ENCODE results near the gene DPP6.
A peak's percentile ranks its signal among the peaks of the same experiment; 100 is the strongest.

DPP6 gene

GRCh38 chr7:154640917-154641316 is 588.7 kb downstream of the DPP6 start:
- DNase-seq = no peak
- TF ChIP-seq POLR2A (IDR thresholded peaks at IDR 0.05; ENCODE audit: low read length) = no peak
- no peak for TF ChIP-seq GATA1 (IDR thresholded peaks at IDR 0.05; ENCODE audit: low read depth, low read length)

GRCh38 chr7:154644366-154644765 is 592.2 kb downstream of the DPP6 start:
- DNase-seq = no peak
- no peak for TF ChIP-seq POLR2A (IDR thresholded peaks at IDR 0.05; ENCODE audit: low read length)
- TF ChIP-seq GATA1 (IDR thresholded peaks at IDR 0.05; ENCODE audit: low read depth, low read length) = no peak

DNA sequence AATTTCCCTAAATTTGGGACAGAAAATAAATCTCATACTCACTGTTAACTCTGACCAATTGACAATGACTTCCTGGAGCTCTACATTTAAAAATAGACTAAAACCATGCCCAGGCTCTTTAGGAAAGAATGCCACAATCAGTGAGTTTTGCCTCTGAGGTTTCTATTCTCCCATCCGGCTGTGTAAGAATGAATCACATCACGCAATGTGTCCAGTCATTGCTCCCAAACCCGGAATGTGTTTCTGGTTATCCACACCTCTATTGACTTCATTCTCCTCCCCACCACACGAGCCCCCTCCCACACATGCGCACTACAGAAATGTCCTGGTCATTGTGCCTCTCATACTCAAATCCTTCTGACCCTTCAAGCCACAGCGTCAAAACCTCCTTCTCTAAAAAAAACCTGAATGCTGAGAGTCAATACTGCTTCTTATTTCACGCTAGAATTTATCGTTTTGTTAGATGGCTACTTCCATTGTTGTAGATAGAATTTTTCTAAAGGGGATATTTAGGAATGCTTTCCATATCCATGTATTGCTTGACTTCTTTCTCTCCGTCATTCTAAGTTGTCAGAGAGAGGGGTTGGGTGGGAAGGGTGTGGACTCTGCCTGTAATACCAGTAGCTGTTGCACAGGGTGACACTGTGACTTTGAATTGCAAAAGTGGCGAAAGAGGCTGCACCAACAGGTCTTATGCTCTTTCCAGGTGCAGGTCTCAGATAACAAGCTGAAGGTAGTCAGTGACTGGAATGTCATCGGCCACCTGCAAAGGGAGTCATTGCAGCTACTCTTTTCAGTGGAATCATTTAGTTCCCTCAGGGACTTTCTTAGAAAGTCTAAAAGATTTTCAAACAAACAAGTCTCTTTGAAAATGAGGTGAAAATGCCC is 594.2 kb downstream of the DPP6 start:
- DNase-seq = no peak
- TF ChIP-seq GATA1 (IDR thresholded peaks at IDR 0.05; ENCODE audit: low read depth, low read length) (no peak), POLR2A (IDR thresholded peaks at IDR 0.05; ENCODE audit: low read length) (no peak)

DNA sequence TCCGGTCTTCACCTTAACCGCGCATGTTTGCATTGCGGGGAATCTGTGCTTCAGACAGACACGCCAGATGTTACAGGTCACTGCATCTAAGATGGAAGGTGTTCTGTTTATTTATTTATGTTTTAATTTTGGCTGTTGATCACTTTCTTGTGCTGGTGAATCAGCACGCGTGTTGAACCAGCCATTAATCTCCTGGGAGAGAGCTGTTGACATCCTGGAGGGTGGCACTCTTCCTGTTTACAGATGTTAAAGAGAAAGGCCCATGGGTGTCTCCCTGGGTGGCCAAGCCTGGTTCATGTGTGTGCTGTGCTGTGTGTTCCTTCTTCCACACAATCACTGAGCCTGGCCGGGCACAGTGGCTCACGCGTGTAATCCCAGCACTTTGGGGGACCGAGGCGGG is 595.4 kb downstream of the DPP6 start:
- no peak for DNase-seq
- TF ChIP-seq GATA1 (IDR thresholded peaks at IDR 0.05; ENCODE audit: low read depth, low read length) (no peak), POLR2A (IDR thresholded peaks at IDR 0.05; ENCODE audit: low read length) (no peak)

- DNase-seq = no peak
- TF ChIP-seq POLR2A (IDR thresholded peaks at IDR 0.05; ENCODE audit: low read length) (no peak), GATA1 (IDR thresholded peaks at IDR 0.05; ENCODE audit: low read depth, low read length) (no peak)
Measured at GRCh38 chr7:154649015-154649414, 596.8 kb downstream of the DPP6 start.

- no peak for TF ChIP-seq POLR2A (IDR thresholded peaks at IDR 0.05; ENCODE audit: low read length)
- no peak for TF ChIP-seq GATA1 (IDR thresholded peaks at IDR 0.05; ENCODE audit: low read depth, low read length)
- DNase-seq = no peak
Measured at GRCh38 chr7:154649434-154649833, 597.2 kb downstream of the DPP6 start.

- TF ChIP-seq GATA1 (IDR thresholded peaks at IDR 0.05; ENCODE audit: low read depth, low read length) = no peak
- no peak for TF ChIP-seq POLR2A (IDR thresholded peaks at IDR 0.05; ENCODE audit: low read length)
Measured at GRCh38 chr7:154650275-154650674, 598.1 kb downstream of the DPP6 start.

GRCh38 chr7:154651501-154651900 is 599.3 kb downstream of the DPP6 start:
- no peak for TF ChIP-seq GATA1 (IDR thresholded peaks at IDR 0.05; ENCODE audit: low read depth, low read length)
- TF ChIP-seq POLR2A (IDR thresholded peaks at IDR 0.05; ENCODE audit: low read length) = no peak
- DNase-seq = no peak

More at GRCh38 chr7:154650275-154650674, 598.1 kb downstream of the DPP6 start:
- no peak for DNase-seq

DNA sequence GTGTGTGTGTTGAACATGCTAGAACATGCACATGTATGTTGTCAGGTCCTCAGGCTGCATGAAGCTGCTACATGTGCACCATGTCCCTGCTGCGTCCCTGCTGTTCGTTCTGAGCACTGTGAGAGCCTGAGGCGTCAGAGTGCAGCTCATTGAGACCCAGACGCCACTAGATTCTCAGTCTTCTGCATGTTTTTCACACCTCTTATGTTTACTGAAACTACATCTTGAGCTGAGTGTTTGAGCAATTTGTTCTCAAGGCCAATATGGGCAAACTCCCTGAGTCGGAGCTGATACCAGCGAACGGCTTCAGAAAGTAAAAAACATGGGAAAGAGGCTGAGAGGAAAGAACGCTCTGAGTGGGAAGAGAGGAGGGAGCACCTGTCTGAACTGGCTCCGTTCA is 600.4 kb downstream of the DPP6 start:
- TF ChIP-seq POLR2A (IDR thresholded peaks at IDR 0.05; ENCODE audit: low read length) (no peak), GATA1 (IDR thresholded peaks at IDR 0.05; ENCODE audit: low read depth, low read length) (no peak)
- no peak for DNase-seq

GRCh38 chr7:154653281-154653680 is 601.1 kb downstream of the DPP6 start:
- DNase-seq = no peak
- TF ChIP-seq POLR2A (IDR thresholded peaks at IDR 0.05; ENCODE audit: low read length) = no peak
- TF ChIP-seq GATA1 (IDR thresholded peaks at IDR 0.05; ENCODE audit: low read depth, low read length) = no peak

DNA sequence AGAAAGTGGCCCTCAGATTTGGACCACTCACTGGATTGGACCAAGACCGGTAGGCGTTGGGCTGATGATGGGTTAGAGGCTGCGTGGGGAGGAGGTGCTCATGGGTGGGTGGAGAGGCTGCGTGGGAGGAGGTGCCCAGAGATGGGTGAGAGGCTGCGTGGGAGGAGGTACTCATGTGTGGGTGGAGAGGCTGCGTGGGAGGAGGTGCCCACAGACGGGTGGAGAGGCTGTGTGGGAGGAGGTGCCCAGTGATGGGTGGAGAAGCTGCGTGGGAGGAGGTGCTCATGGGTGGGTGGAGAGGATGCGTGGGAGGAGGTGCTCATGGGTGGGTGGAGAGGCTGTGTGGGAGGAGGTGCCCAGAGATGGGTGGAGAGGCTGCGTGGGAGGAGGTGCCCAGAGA is 604.4 kb downstream of the DPP6 start:
- no peak for DNase-seq
- no peak for TF ChIP-seq POLR2A (IDR thresholded peaks at IDR 0.05; ENCODE audit: low read length)
- no peak for TF ChIP-seq GATA1 (IDR thresholded peaks at IDR 0.05; ENCODE audit: low read depth, low read length)

DNA sequence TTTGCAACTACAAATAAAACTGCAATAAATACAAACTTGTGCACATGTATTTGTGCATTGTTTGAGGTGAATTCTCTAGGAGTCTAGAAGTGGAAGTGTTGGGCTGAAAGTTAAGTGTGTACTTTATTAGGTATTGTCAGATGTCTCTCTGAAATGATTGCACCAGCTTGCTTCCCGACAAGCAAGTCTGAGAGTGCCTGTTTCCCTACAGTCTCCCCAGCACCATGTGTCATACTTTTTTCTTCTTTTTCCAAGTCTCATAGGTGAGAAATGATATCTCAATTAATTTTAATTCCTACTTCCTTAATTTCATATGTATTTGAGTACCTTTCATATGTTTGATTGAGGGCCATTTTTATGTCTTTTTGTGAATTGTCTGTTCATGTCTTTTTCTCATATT is 614.6 kb downstream of the DPP6 start:
- no peak for TF ChIP-seq GATA1 (IDR thresholded peaks at IDR 0.05; ENCODE audit: low read depth, low read length)
- no peak for TF ChIP-seq POLR2A (IDR thresholded peaks at IDR 0.05; ENCODE audit: low read length)

DNA sequence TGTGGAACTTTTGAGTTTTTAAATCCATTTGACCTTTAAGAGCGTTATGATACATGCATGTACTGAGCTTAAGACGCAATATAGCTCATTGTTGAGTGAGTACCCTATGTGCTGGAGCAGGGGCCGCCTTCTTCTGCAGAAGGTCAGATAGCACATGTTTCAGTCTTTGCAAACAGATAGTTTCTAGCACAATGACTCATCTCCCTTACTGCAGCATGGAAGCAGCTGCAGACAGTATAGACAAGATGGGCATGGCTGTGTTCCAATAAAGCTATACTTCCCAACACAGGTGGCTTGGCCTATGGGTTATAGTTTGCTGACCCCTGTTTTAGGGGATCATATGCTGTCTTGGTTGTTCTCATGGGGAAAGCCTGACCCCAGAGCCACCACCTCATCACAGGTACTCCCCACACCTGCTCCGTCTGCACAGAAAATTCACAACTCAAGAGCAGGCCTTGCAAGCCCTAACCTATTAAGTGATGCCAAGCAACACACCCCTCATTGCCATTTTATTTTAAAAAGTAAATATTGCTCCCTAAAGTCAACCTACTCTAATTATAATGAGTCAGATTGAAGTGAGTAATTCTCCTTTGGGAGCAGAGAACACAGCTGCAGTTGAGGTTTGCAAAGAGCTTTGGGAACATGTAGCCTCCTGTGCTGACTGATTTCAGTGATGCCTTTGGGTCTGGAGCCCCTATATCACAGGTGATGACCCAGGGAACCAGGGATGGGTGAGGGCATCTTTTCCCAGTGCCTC is 620.6 kb downstream of the DPP6 start:
- DNase-seq = peak; percentile 22 to 50
- no peak for TF ChIP-seq GATA1 (IDR thresholded peaks at IDR 0.05; ENCODE audit: low read depth, low read length)
- no peak for TF ChIP-seq POLR2A (IDR thresholded peaks at IDR 0.05; ENCODE audit: low read length)

More for the DNA sequence above, 614.6 kb downstream of the DPP6 start:
- no peak for DNase-seq

GRCh38 chr7:154674191-154674590 is 622.0 kb downstream of the DPP6 start:
- DNase-seq = no peak
- TF ChIP-seq POLR2A (IDR thresholded peaks at IDR 0.05; ENCODE audit: low read length) = no peak
- TF ChIP-seq GATA1 (IDR thresholded peaks at IDR 0.05; ENCODE audit: low read depth, low read length) = no peak
